OCI-LY3 (cell line): ENCODE data around the gene SLC25A21.

Experiments used
- H2AFZ ChIP-seq: fragments of 200-600, 300-600 bp; shearing (Covaris generic); 2 replicates; pipeline ENCODE4 v1.6.0; 2014; ENCODE audit warnings: antibody characterized with exemption, low read depth, low read length
- H3K27ac ChIP-seq: fragments of 200-600, 300-600 bp; sonication (generic); 2 replicates; pipeline ENCODE4 v1.5.1; 2014; ENCODE audit warnings: mild to moderate bottlenecking, low read length, moderate library complexity, mixed read lengths
- H3K27me3 ChIP-seq: fragments of 200-600, 300-600 bp; sonication (generic); 2 replicates; pipeline ENCODE4 v1.6.1; 2014; ENCODE audit warnings: low read depth, low read length, mixed read lengths
- H3K36me3 ChIP-seq: fragments of 200-600, 300-600 bp; sonication (generic); replicated peaks from 2 replicates; pipeline ENCODE3; 2014; ENCODE audit warnings: low read depth, low read length, mixed read lengths
- H3K4me1 ChIP-seq: fragments of 300-600, 200-600 bp; sonication (generic); 2 replicates; pipeline ENCODE4 v1.6.1; 2014; ENCODE audit warnings: low read length, mixed read lengths
- H3K4me2 ChIP-seq: fragments of 200-600, 300-600 bp; sonication (generic); 2 replicates; pipeline ENCODE4 v1.6.1; 2014; ENCODE audit warnings: low read length, mixed read lengths
- H3K4me3 ChIP-seq: fragments of 300-600, 200-600 bp; sonication (generic); 2 replicates; pipeline ENCODE4 v1.5.1; 2014; ENCODE audit warnings: antibody characterized with exemption, mild to moderate bottlenecking, low read length, moderate library complexity
- H3K79me2 ChIP-seq: fragments of 300-600, 200-600 bp; shearing (Covaris generic); 2 replicates; pipeline ENCODE4 v1.6.1; 2014; ENCODE audit warnings: mild to moderate bottlenecking, low read length, mixed read lengths
- H3K9ac ChIP-seq: fragments of 300-600, 200-600 bp; shearing (Covaris generic); 2 replicates; pipeline ENCODE4 v1.6.0; 2014; ENCODE audit warnings: mild to moderate bottlenecking, low read length, moderate library complexity
- H3K9me3 ChIP-seq: fragments of 200-600, 300-600 bp; shearing (Covaris generic); 2 replicates; pipeline ENCODE4 v1.6.1; 2014; ENCODE audit warnings: low read length, mixed read lengths; ENCODE audit not compliant: insufficient read depth
- H4K20me1 ChIP-seq: fragments of 200-600, 300-600 bp; sonication (generic); 2 replicates; pipeline ENCODE4 v1.6.1; 2016; ENCODE audit warnings: low read length, mixed read lengths; ENCODE audit not compliant: insufficient read depth
- EZH2phosphoT487 ChIP-seq: fragments of 200-600 bp; shearing (Covaris generic); IDR thresholded peaks from 2 replicates; pipeline ENCODE4 v1.6.1; 2018; ENCODE audit warnings: antibody characterized with exemption, mixed run types, low read depth
- TF ChIP-seq, protein P1 (sequence below): fragments of 200-600, 300-600 bp; sonication (generic); IDR thresholded peaks from 2 replicates; pipeline ENCODE4 v1.5.1; 2014; ENCODE audit warnings: antibody characterized with exemption, low read length, low read depth

SLC25A21 gene

DNA sequence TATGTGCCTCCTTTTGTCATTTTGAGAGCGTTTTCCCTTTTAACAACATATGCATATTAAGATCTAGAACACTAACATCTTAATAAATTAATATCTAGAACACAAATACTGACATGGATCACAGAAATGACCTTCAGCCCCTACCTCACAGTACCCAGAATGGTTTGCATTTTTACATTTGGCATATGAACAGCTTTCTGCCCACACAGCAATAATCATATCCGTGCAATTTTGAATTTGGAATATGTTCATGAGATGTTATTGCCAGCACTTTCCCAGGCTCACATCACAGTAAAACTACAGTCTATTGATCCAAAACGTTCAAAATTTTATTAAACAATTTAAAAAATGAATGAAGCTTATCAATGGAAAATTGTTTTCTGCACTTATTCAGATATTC lies 114.6 kb downstream of the SLC25A21 start:
- Histone ChIP-seq H3K9ac (no peak overlapping the region), H4K20me1 (no peaks in the 10 kb centered on the region), H3K4me1 (no peaks in the 10 kb centered on the region), H2AFZ (no peak overlapping the region), H3K4me3 (no peak overlapping the region), H3K27me3 (no peaks in the 10 kb centered on the region), H3K27ac (no peak overlapping the region), H3K4me2 (no peak overlapping the region), H3K79me2 (no peaks in the 10 kb centered on the region), H3K9me3 (peaks cover 7% of the 10 kb centered on the region; the same call in 1 of the 2 replicates), H3K36me3 (no peaks in the 10 kb centered on the region)
- no peak for TF ChIP-seq EZH2phosphoT487
- TF ChIP-seq, protein P1, sequence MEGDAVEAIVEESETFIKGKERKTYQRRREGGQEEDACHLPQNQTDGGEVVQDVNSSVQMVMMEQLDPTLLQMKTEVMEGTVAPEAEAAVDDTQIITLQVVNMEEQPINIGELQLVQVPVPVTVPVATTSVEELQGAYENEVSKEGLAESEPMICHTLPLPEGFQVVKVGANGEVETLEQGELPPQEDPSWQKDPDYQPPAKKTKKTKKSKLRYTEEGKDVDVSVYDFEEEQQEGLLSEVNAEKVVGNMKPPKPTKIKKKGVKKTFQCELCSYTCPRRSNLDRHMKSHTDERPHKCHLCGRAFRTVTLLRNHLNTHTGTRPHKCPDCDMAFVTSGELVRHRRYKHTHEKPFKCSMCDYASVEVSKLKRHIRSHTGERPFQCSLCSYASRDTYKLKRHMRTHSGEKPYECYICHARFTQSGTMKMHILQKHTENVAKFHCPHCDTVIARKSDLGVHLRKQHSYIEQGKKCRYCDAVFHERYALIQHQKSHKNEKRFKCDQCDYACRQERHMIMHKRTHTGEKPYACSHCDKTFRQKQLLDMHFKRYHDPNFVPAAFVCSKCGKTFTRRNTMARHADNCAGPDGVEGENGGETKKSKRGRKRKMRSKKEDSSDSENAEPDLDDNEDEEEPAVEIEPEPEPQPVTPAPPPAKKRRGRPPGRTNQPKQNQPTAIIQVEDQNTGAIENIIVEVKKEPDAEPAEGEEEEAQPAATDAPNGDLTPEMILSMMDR = no peak

DNA sequence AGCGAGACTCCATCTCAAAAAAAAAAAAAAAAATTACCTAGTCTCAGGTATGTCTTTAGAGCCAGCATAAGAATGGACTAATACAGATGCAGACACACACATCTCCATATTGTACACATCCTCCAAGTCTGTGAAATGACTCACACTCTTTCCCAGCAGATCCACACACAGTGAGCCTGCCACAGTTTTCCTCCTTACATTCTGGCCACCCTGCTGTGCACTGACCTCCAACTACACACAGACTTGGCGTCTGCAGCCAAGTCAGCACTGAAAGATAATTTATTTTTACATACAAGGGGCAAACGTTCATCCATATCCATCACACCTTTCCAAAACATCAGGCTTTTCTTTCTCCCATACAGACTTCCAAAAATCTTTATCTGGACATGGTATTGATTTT lies 115.9 kb downstream of the SLC25A21 start:
- H3K27ac ChIP-seq = no peak overlapping the region
- no peak overlapping the region for H2AFZ ChIP-seq
- H4K20me1 ChIP-seq = no peaks in the 10 kb centered on the region
- no peaks in the 10 kb centered on the region for H3K79me2 ChIP-seq
- no peaks in the 10 kb centered on the region for H3K4me1 ChIP-seq
- H3K4me2 ChIP-seq = no peak overlapping the region
- TF ChIP-seq, protein P1 = no peak
- TF ChIP-seq EZH2phosphoT487 = no peak
- H3K36me3 ChIP-seq = no peaks in the 10 kb centered on the region
- no peaks in the 10 kb centered on the region for H3K27me3 ChIP-seq
- H3K9me3 ChIP-seq = peaks cover 7% of the 10 kb centered on the region; the same call in 1 of the 2 replicates
- no peak overlapping the region for H3K9ac ChIP-seq
- no peak overlapping the region for H3K4me3 ChIP-seq

DNA sequence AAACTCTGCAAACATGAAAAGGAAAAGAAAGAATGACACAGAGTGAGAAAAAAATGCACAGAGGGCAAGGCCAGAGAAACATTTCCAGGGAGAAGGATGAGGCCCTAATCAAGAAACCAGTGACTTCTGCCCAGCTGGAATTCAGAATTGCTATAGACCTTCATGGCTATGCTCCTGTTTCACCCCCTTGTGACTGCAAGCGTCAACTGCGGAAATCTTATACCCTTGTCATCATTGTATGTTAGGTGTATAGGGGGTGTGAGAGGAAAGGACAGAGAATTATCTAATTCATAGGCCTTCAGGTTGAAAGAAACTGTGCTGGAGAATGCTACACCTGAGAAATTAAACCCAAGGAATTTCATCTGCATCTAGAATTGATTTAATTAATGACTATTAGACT lies 117.5 kb downstream of the SLC25A21 start:
- Histone ChIP-seq H2AFZ (no peak overlapping the region), H3K9me3 (peaks cover 7% of the 10 kb centered on the region; the same call in 1 of the 2 replicates), H3K79me2 (no peaks in the 10 kb centered on the region), H3K4me2 (no peak overlapping the region), H3K4me3 (no peak overlapping the region), H3K27ac (no peak overlapping the region), H3K9ac (no peak overlapping the region), H3K27me3 (no peaks in the 10 kb centered on the region), H4K20me1 (no peaks in the 10 kb centered on the region), H3K36me3 (no peaks in the 10 kb centered on the region), H3K4me1 (no peaks in the 10 kb centered on the region)
- no peak for TF ChIP-seq EZH2phosphoT487
- TF ChIP-seq, protein P1 = no peak

DNA sequence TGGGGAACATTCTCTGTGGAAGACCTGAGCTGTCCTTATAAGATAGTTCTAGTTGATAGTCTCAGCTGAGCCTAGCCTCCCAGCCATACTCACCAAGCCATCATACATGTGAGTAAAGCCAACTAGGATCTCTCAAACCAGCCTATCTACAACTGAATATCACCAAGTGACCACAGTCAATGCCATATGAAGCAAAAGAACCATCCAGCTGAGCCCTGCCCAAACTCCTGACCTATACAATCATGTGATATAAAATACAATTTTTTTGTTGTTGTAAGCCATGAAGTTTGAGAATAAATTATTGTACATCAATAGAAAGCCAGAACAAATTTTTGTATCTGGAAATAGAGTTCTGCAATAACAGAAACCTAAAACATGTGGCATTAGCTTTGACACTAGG lies 118.3 kb downstream of the SLC25A21 start:
- Histone ChIP-seq H3K79me2 (no peaks in the 10 kb centered on the region), H3K9ac (no peak overlapping the region), H3K27me3 (no peaks in the 10 kb centered on the region), H4K20me1 (no peaks in the 10 kb centered on the region), H3K4me1 (no peaks in the 10 kb centered on the region), H2AFZ (no peak overlapping the region), H3K9me3 (peaks cover 7% of the 10 kb centered on the region; the same call in 1 of the 2 replicates), H3K4me2 (no peak overlapping the region), H3K27ac (no peak overlapping the region), H3K36me3 (no peaks in the 10 kb centered on the region), H3K4me3 (no peak overlapping the region)
- TF ChIP-seq, protein P1 = no peak
- TF ChIP-seq EZH2phosphoT487 = no peak
